ELR (cell line): ENCODE results near the gene NEU2.
A peak's percentile ranks its signal among the peaks of the same experiment; 100 is the strongest.

ENCODE experiments used
- DNase-seq: peaks from one replicate; pipeline ENCODE4 v3.0.0-alpha.2; 2015; ENCODE audit warnings: low read depth

NEU2 gene

DNA sequence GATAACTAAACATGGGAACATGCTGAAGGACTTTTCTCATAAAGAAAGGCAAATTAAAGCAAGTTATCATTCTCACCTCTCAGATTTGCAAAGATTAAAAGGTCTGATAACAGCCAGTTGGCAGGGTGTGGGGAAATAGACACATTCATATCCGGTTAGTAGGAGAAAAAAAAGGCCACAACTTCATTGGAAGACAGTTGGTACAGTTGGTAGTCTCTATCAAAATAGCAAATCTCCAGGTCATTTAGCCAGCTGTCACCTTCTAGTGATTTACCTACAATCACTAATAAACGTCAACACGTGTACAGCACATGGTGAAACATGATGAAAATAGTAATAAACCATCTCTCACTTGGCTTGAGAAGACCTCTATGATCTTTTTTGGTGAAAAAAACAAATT lies 44.3 kb downstream of the NEU2 start:
- DNase-seq: no peak

DNA sequence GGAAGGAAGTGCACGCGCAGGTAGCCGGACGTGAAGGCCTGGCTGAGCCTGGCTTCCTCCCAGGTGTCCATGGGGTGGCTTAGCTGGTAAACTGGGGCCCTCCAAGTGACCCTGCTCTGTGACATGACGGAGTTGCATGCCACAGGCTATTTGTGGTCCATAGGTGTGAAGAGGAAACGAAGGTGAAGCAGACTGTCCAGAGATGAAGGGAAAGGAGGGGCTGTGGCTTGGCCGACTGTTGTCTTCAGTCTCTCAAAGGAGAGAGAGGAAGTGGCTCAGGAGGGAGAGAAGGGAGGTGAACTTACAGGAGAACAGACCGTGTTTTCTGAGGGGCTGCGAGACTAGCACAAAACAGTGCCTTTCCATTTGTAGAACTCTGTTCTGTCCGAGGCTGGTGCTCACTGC lies 47.0 kb downstream of the NEU2 start:
- no peak for DNase-seq

DNA sequence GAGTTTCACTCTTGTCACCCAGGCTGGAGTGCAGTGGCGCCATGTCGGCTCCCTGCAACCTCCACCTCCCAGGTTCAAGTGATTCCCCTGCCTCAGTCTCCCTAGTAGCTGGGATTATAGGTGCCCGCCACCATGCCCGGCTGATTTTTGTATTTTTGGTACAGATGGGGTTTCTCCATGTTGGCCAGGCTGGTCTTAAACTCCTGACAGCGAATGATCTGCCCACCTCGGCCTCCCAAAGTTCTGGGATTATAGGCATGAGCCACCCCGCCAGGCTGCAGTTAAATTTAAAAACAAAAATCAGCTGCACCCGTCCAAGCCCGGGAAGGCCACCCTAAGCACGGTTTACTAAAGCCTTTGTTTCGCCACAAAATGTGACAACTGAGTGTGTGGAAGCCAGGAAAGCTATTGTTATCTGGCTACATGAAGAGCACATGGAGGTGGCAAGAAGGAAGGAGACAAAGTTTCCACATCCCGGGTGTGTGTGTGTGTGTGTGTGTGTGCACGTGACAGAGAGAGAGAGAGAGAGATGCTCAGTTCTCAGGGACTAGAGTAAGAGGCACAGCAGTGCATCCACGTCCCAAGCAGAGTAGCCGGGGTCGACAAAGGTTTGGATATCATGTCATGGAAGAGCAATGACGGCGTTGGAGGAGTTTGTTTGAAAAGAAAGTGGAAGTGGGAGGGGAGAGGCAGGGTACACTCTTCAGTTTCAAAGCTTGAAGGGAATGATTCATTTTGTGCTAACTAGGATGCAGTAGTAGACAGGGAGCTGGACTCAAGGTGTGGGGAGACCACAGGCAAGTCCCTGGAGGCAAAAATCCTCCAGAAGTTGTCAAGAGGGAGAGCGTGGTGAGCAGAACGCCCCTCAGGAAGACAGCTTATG lies 47.7 kb downstream of the NEU2 start:
- DNase-seq: no peak

DNA sequence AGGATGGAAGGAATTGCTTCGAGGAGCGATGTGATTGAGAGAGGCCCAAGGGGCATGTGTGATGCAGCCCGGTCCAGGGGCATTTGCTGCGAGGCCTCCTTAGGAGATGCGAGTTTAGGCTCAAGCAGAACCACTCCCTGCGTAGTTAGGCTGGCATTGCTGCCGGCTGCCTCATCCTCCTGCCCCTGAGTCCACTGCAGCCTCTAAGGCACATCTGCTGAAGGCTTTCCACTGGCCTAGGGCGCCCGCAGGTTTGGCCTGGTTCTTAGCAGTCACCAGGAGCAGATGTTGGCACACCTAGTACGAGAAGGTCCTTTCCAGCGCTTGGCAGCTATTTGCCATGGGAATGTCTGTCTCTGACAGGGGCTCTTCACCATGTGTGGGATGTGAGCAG lies 48.4 kb downstream of the NEU2 start:
- DNase-seq: no peak

DNA sequence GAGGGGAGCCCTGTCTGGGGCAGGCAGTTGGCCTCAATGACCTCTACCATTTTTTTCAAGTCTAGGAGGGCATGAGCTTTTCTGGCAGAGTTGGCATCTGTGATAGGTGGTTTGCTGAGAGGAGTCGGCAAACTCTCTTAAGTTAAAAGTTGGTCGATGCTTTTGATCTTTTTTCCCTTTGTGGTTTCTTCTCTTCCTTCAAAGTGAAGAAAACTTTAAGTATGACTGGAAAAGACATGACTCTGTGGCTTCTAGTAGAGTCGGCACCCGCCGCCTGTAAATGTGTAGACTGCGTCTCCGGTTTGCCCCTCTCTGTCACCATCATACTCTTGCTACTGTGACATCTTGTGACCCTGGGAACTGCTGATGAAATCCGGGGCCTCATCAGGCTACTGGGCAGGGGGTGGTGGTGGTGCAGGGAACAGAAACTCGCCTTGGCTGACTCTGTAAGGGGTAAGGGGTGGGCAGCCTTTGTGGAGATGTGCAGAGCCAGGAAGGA lies 48.8 kb downstream of the NEU2 start:
- DNase-seq: no peak

DNA sequence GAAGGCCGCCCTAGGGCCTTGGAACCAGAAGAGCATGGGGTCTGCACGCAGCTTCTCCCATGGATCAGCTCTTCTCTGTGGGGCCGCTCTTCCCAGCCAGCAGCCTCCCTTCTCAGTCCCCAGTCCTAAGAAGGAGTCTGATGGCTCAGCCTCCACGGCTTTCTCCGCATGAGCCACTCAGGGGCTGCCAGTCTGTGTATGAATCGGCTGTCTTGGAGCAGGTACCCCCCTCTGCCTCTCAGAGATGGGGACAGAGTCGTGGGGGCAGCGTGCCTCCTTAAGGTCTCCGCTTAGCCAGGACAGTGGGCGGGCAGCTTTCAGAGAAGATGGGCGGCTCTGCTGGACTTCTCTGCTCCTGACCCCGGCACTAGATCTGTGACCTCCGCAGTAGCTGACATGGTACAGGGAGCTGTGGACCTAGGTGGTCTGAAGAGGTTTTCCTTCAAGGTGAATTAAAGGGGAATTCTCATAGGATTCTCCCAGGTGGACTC lies 49.3 kb downstream of the NEU2 start:
- DNase-seq: no peak

DNA sequence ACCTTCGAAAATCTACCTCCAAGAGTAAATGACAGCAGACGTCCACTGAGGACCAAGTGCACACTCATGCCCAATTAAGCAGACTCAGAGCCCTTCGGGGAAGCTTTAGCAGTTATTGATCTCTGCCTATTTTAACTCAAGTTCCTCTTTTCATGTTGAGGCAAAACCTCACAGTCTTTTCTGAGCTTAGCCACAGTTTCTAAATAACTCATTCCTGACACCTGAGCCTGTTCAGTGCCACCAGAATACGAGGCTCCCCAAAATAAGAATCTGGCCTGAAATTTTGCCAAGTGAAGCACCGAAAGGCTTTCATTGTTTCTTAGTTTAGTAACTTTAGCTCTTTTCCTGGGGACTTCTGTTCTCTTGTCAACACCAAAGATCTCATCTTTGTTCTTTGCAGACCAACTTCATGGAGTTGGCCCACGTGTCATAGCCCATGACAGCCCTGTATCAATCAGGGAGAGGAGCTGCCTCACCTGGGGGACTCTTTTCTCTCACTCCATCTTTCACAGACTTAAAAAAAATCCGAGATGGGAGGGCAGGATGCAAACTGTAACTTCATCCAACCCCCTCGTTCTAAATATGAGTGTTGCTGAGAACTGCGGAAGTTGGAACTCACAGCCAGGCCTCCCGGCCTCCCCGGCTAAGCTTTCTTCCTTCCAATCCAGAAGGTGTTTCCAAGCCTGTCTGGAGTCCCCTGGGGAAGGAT lies 49.9 kb downstream of the NEU2 start:
- no peak for DNase-seq

DNA sequence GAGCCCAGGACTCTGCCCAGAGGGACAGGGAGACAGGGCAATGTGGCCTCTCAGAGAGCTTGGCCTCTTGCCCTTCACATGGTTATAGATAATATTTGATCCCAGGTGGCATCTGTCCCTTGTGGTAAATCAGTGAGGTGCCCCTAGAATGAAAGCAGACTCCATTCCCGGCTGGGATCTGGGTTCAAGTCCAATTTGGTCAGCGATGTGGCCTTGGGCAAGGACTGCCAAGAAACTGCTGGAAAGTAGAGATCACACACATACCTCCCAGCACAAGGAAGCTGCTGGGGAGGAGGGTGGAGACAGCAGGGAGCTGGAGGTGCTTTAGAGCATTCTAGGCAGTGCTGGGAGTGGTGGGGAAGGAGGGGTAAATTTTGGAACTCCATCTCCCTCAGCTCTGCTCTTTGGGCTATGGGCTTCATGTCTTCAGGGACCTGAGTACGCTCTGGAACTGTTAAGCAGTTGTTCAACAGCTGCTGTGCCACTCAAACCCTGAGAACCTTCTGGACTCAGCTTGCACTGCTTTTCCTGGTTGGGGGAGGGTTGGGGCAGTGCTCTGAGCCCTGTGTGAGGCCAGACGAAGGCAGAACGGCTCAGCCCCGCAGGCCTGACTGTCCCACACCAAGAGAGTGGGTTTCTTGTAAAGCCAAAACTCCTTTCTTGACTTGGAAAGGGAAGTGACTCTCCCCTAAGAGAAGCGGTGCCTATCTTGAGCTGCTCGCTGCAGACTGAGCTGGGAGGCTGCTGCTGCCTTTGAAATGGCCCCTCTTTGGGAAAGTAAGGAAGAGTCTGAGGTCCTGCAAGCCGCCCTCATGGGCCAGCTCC lies 50.7 kb downstream of the NEU2 start:
- no peak for DNase-seq

DNA sequence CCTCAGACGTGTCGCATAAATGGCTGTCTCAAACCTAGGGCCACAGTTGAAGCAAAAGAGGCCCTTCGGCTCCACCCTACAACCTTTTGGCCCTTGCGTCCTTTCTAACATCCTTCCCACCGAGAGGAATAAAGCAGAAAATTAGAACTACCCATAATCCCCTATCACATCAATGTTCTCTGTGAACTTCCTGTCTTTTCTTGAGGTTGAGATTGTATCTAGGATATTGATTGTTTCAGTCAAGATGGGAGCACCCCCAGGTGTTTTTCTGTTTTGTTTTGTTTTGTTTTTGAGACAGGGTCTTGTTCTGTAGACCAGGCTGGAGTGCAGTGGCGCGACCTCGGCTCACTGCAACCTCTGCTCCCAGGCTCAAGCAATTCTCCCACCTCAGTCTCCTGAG lies 51.3 kb downstream of the NEU2 start:
- no peak for DNase-seq

DNA sequence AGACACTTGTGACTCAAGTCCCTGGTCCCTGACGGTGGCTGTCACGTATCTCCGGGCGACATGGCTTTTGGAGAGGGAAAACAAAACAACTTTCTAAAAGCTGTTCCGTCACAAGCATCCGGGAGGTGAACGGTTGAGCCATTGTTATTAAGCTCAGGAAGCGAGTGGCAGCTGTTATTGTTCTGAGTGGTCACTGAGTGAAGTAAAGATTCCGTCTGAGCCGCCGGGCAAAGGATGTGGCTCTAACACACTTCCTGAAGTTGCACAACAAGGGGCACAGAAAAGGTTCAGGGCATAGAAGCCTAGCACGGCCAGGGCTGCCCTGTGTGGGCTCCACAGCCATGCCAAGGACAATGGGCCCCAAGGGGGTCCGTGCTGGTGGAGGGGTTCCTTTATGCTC lies 52.0 kb downstream of the NEU2 start:
- DNase-seq: peak; percentile 9
